22Rv1 (cell line): ENCODE data around the gene ATP8A1.

ENCODE experiments used
- ZFX ChIP-seq: fragments of 450-650 bp; IDR thresholded peaks from 2 replicates; pipeline ENCODE4 v1.6.1; 2017; ENCODE audit warnings: antibody characterized with exemption, borderline replicate concordance
- TF ChIP-seq, protein P1 (sequence below): fragments of 450-650 bp; IDR thresholded peaks from 2 replicates; pipeline ENCODE4 v1.5.1; 2017; ENCODE audit warnings: mild to moderate bottlenecking

DNA sequence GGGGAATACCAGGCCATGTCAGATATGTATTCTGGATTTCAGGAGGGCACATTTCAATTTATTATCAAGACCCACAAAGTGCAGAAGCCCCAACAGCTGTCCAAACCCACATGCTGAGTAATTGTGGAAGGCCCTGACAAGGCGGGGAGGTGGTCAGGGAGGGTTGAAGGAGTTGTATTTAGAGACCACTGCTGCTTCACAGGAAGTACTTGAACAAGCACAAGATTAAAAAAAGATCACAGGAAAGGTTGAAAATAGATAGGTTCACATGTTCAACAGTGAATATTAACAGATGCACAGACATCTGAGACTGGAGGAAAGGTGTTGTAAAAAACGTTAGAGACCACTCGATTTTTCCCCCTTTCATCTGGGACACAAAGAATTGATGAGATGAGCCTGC is 17.9 kb downstream of the ATP8A1 start:
- TF ChIP-seq, protein P1, sequence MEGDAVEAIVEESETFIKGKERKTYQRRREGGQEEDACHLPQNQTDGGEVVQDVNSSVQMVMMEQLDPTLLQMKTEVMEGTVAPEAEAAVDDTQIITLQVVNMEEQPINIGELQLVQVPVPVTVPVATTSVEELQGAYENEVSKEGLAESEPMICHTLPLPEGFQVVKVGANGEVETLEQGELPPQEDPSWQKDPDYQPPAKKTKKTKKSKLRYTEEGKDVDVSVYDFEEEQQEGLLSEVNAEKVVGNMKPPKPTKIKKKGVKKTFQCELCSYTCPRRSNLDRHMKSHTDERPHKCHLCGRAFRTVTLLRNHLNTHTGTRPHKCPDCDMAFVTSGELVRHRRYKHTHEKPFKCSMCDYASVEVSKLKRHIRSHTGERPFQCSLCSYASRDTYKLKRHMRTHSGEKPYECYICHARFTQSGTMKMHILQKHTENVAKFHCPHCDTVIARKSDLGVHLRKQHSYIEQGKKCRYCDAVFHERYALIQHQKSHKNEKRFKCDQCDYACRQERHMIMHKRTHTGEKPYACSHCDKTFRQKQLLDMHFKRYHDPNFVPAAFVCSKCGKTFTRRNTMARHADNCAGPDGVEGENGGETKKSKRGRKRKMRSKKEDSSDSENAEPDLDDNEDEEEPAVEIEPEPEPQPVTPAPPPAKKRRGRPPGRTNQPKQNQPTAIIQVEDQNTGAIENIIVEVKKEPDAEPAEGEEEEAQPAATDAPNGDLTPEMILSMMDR: no peak
- TF ChIP-seq ZFX: no peak
